ENCODE results near the gene SUPT5H.

GRCh38 chr19:39398297-39398864 is 47.0 kb upstream of the SUPT5H start:
- no peak for TF ChIP-seq CTCF (IDR thresholded peaks at IDR 0.05)
- no peak for TF ChIP-seq EP300 (IDR thresholded peaks at IDR 0.05)

Data from ovary (tissue), 3 donors.